Lung (tissue), 12 donors: ENCODE results near the gene ZNF581. TPM values are rescaled to one million over a fixed set of nuclear protein-coding genes. Genes with fewer than 3 reads are reported as not detected.

Experiments used
- ATAC-seq: fragments of 200-7000 bp; cut with Tn5 transposase; one replicate; pipeline ENCODE4 v1.9.1; 2020; ENCODE audit warnings: moderate number of reproducible peaks; ENCODE audit not compliant: insufficient read depth, low FRiP score
- DNase-seq, 3 donors: peaks; one replicate each; pipeline ENCODE4 v3.0.0-alpha.2; 2013 to 2017
- H3K27ac ChIP-seq, 2 donors: one replicate each; pipeline ENCODE4 v1.5.1; 2013; ENCODE audit warnings: mild to moderate bottlenecking in 2 of 2, moderate library complexity in 2 of 2, control low read depth in 1 of 2, inconsistent platforms in 1 of 2, low read depth in 1 of 2, low read length in 1 of 2
- H3K27me3 ChIP-seq, 3 donors: one replicate each; pipeline ENCODE4 v1.5.1; 2013; ENCODE audit warnings: low read length in 2 of 3; ENCODE audit not compliant: control insufficient read depth in 3 of 3, insufficient read depth in 3 of 3
- H3K36me3 ChIP-seq, 4 donors: one replicate each; pipeline ENCODE4 v1.5.1; 2013; ENCODE audit warnings: low read length in 4 of 4, mild to moderate bottlenecking in 1 of 4, moderate library complexity in 1 of 4; ENCODE audit not compliant: control insufficient read depth in 4 of 4, insufficient read depth in 4 of 4
- H3K4me1 ChIP-seq, 5 donors: one replicate each; pipeline ENCODE4 v1.5.1; 2013; ENCODE audit warnings: low read length in 5 of 5, mild to moderate bottlenecking in 2 of 5, moderate library complexity in 1 of 5; ENCODE audit not compliant: control insufficient read depth in 5 of 5, insufficient read depth in 5 of 5
- H3K4me3 ChIP-seq: one replicate; pipeline ENCODE4 v1.5.1; 2013; ENCODE audit warnings: mild to moderate bottlenecking, control low read depth, moderate library complexity
- H3K9ac ChIP-seq, 2 donors: one replicate each; pipeline ENCODE4 v1.5.1; 2013; ENCODE audit warnings: low read length in 2 of 2, control low read depth in 1 of 2; ENCODE audit not compliant: insufficient read depth in 1 of 2
- H3K9me3 ChIP-seq, 4 donors: one replicate each; pipeline ENCODE4 v1.5.1; 2013; ENCODE audit warnings: low read length in 3 of 4, mild to moderate bottlenecking in 1 of 4, moderate library complexity in 1 of 4; ENCODE audit not compliant: control insufficient read depth in 4 of 4, insufficient read depth in 3 of 4
- WGBS, 2 donors: extraction: QIAGEN DNeasy Blood & Tissue Kit; methylation state at CpG; one replicate each; pipeline ENCODE4 v1.1.7; 2013; 5-methylcytosine and 5-hydroxymethylcytosine counted together
- polyA plus RNA-seq, 2 donors: library from polyadenylated mRNA; stranded (reverse); fragments of 200-250 nt; gene quantifications; one replicate each; pipeline ENCODE4 v1.2.1, GENCODE V29; 2013
- total RNA-seq, 2 donors: library from RNA; depleted of rRNA in 1 of 2; stranded (reverse); fragments of >200 nt in 1 of 2; gene quantifications; one replicate each; pipeline ENCODE4 v1.2.1, GENCODE V29; 2014 to 2021
- TF ChIP-seq, protein P1 (sequence below): IDR thresholded peaks from 2 replicates; pipeline ENCODE4 v1.5.1; 2012; ENCODE audit warnings: mild to moderate bottlenecking; ENCODE audit errors: control extremely low read depth, extremely low read depth
- donor health status: control.
- donor health status: control.
- donor health status: Bipolar disorder and iron deficiency.
- donor health status: healthy.
- donor health status: DM: yes; HTN: yes; CAD: no.

ZNF581 gene
- total and polyA plus RNA-seq, 4 donors: 15.0 to 18.1 (median 15.6) TPM

- Histone ChIP-seq H3K9ac (no peak overlapping the region), H3K4me1 (peaks cover 0 to 13% (median 5%) of the 10 kb centered on the region in 5 donors), H3K36me3 (peaks cover 13 to 44% (median 16%) of the 10 kb centered on the region in 4 donors), H3K4me3 (no peak overlapping the region), H3K9me3 (no peaks in the 10 kb centered on the region), H3K27ac (peak overlapping the region in 1 of 2 donors; percentile 84), H3K27me3 (no peaks in the 10 kb centered on the region)
- ATAC-seq (no peak), DNase-seq (no peak)
- TF ChIP-seq, protein P1, sequence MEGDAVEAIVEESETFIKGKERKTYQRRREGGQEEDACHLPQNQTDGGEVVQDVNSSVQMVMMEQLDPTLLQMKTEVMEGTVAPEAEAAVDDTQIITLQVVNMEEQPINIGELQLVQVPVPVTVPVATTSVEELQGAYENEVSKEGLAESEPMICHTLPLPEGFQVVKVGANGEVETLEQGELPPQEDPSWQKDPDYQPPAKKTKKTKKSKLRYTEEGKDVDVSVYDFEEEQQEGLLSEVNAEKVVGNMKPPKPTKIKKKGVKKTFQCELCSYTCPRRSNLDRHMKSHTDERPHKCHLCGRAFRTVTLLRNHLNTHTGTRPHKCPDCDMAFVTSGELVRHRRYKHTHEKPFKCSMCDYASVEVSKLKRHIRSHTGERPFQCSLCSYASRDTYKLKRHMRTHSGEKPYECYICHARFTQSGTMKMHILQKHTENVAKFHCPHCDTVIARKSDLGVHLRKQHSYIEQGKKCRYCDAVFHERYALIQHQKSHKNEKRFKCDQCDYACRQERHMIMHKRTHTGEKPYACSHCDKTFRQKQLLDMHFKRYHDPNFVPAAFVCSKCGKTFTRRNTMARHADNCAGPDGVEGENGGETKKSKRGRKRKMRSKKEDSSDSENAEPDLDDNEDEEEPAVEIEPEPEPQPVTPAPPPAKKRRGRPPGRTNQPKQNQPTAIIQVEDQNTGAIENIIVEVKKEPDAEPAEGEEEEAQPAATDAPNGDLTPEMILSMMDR: no peak
- WGBS, 2 donors: 71 to 82% methylated on average over 15 of the region's 15 CpGs
Observed at GRCh38 chr19:55611300-55611982, 32.0 kb upstream of the ZNF581 start.

- Histone ChIP-seq H3K27ac (peak overlapping the region in 1 of 2 donors; percentile 84), H3K4me1 (peaks cover 0 to 10% (median 0%) of the 10 kb centered on the region in 5 donors), H3K36me3 (peaks cover 13 to 48% (median 15%) of the 10 kb centered on the region in 4 donors), H3K9ac (no peak overlapping the region), H3K27me3 (no peaks in the 10 kb centered on the region), H3K9me3 (no peaks in the 10 kb centered on the region), H3K4me3 (no peak overlapping the region)
- no peak for ATAC-seq
- no peak for DNase-seq
- TF ChIP-seq, protein P1: no peak
- WGBS, 2 donors: 80 to 84% methylated on average over 3 of the region's 3 CpGs
Observed at GRCh38 chr19:55611983-55612645, 31.3 kb upstream of the ZNF581 start.

DNA sequence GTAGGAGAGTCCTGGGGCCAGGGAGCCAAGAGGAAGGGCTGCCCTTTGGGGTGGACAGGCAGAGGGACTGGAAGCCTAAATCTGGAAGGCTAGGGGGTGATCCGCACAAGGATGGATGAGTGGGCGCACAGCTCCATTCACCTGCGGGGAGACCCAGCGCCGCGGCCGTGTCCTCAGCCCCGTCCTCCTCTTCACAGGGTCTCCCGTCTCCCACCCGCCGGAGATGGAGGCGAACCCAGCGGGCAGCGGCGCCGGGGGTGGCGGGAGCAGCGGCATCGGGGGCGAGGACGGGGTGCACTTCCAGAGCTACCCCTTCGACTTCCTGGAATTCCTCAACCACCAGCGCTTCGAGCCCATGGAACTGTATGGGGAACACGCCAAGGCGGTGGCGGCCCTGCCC lies 30.1 kb upstream of the ZNF581 start:
- no peak overlapping the region for H3K4me3 ChIP-seq
- H3K36me3 ChIP-seq: peaks cover 13 to 52% (median 21%) of the 10 kb centered on the region in 4 donors
- TF ChIP-seq, protein P1: no peak
- WGBS, 2 donors: 96 to 97% methylated on average over 24 to 27 of the region's 27 CpGs
- no peaks in the 10 kb centered on the region for H3K9me3 ChIP-seq
- no peaks in the 10 kb centered on the region for H3K27me3 ChIP-seq
- ATAC-seq (no peak), DNase-seq (no peak)
- no peak overlapping the region for H3K27ac ChIP-seq
- H3K4me1 ChIP-seq: peaks cover 0 to 10% (median under 1%) of the 10 kb centered on the region in 5 donors
- H3K9ac ChIP-seq: no peak overlapping the region
